ENCODE results near the gene PRR13.

PRR13 gene

GRCh38 chr12:53456654-53457366 is 15.3 kb downstream of the PRR13 start:
- H3K4me1 ChIP-seq (ENCODE audit: control insufficient read depth in 5 of 5, insufficient read depth in 5 of 5, low read length in 5 of 5) = peaks cover 10 to 22% (median 21%) of the 10 kb centered on the region in 5 donors
- peaks cover 39 to 79% (median 76%) of the 10 kb centered on the region in 5 donors for H3K36me3 ChIP-seq (ENCODE audit: control insufficient read depth in 5 of 5, insufficient read depth in 5 of 5, low read length in 5 of 5)
- H3K27me3 ChIP-seq (ENCODE audit: control insufficient read depth in 5 of 5, insufficient read depth in 4 of 5, low read length in 5 of 5) = no peaks in the 10 kb centered on the region

DNA sequence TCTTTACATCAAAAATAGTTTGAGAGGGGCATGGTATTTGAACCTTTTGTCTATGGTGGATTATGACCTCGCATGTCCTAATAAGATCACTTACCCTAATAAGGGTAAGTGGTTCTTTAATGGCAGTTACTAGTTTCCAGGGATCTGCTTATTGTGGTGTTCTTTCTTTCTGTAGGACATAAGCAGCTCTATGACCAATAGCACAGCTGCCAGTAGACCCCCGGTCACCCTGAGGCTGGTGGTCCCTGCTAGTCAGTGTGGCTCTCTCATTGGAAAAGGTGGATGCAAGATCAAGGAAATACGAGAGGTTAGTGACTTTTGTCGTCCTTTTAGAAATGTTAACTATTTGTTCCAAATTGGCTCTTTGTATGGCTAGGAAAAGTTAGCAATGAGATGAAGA is 17.6 kb downstream of the PRR13 start:
- Histone ChIP-seq H3K4me3 (ENCODE audit: low read depth in 1 of 5, low read length in 5 of 5) (no peak overlapping the region), H3K36me3 (ENCODE audit: control insufficient read depth in 5 of 5, insufficient read depth in 5 of 5, low read length in 5 of 5) (peaks cover 59 to 100% (median 99%) of the 10 kb centered on the region in 5 donors), H3K9me3 (ENCODE audit: control insufficient read depth in 5 of 5, low read length in 5 of 5) (no peaks in the 10 kb centered on the region), H3K4me1 (ENCODE audit: control insufficient read depth in 5 of 5, insufficient read depth in 5 of 5, low read length in 5 of 5) (peaks cover 2 to 8% (median 8%) of the 10 kb centered on the region in 5 donors), H3K27ac (ENCODE audit: low read depth, low read length) (no peak overlapping the region), H3K9ac (ENCODE audit: low read length in 5 of 5) (no peak overlapping the region), H3K27me3 (ENCODE audit: control insufficient read depth in 5 of 5, insufficient read depth in 4 of 5, low read length in 5 of 5) (no peaks in the 10 kb centered on the region)

More at GRCh38 chr12:53456654-53457366, 15.3 kb downstream of the PRR13 start:
- no peak overlapping the region for H3K27ac ChIP-seq (ENCODE audit: low read depth, low read length)
- no peak overlapping the region for H3K4me3 ChIP-seq (ENCODE audit: low read depth in 1 of 5, low read length in 5 of 5)
- H3K9me3 ChIP-seq (ENCODE audit: control insufficient read depth in 5 of 5, low read length in 5 of 5) = no peaks in the 10 kb centered on the region
- H3K9ac ChIP-seq (ENCODE audit: low read length in 5 of 5) = no peak overlapping the region

- H3K9me3 ChIP-seq (ENCODE audit: control insufficient read depth in 5 of 5, low read length in 5 of 5) = no peaks in the 10 kb centered on the region
- H3K27me3 ChIP-seq (ENCODE audit: control insufficient read depth in 5 of 5, insufficient read depth in 4 of 5, low read length in 5 of 5) = no peaks in the 10 kb centered on the region
- H3K4me3 ChIP-seq (ENCODE audit: low read depth in 1 of 5, low read length in 5 of 5) = no peak overlapping the region
- H3K36me3 ChIP-seq (ENCODE audit: control insufficient read depth in 5 of 5, insufficient read depth in 5 of 5, low read length in 5 of 5) = peaks cover 54 to 100% (median 100%) of the 10 kb centered on the region in 5 donors
- no peak overlapping the region for H3K9ac ChIP-seq (ENCODE audit: low read length in 5 of 5)
- no peak overlapping the region for H3K27ac ChIP-seq (ENCODE audit: low read depth, low read length)
- peaks cover 0 to 11% (median 3%) of the 10 kb centered on the region in 5 donors for H3K4me1 ChIP-seq (ENCODE audit: control insufficient read depth in 5 of 5, insufficient read depth in 5 of 5, low read length in 5 of 5)
Measured at GRCh38 chr12:53461059-53461458, 19.5 kb downstream of the PRR13 start.

- Histone ChIP-seq H3K9me3 (ENCODE audit: control insufficient read depth in 5 of 5, low read length in 5 of 5) (no peaks in the 10 kb centered on the region), H3K27me3 (ENCODE audit: control insufficient read depth in 5 of 5, insufficient read depth in 4 of 5, low read length in 5 of 5) (no peaks in the 10 kb centered on the region), H3K36me3 (ENCODE audit: control insufficient read depth in 5 of 5, insufficient read depth in 5 of 5, low read length in 5 of 5) (peaks cover 56 to 100% (median 100%) of the 10 kb centered on the region in 5 donors), H3K4me3 (ENCODE audit: low read depth in 1 of 5, low read length in 5 of 5) (no peak overlapping the region), H3K9ac (ENCODE audit: low read length in 5 of 5) (no peak overlapping the region), H3K4me1 (ENCODE audit: control insufficient read depth in 5 of 5, insufficient read depth in 5 of 5, low read length in 5 of 5) (peaks cover 0 to 14% (median 7%) of the 10 kb centered on the region in 5 donors), H3K27ac (ENCODE audit: low read depth, low read length) (no peak overlapping the region)
Measured at GRCh38 chr12:53461591-53461990, 20.1 kb downstream of the PRR13 start.

DNA sequence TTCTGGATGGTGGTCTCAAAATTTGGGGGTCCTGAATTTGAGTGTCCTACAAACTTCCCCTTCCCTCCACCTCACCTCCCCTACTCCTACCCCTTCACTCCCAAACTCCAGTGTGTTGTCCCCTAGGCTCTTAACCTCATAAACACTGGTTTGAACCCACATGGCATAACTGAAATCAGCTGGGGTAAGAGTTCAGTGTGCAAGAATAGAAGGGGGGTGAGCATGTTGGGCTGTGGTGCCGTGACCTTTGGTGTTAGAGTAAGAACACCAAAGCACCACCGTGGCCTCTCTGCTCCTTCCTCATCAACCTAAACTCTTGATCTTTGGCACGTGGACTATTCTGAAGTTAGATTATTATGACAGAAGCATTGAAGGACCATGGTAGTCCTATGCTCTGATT is 21.4 kb downstream of the PRR13 start:
- Histone ChIP-seq H3K9me3 (ENCODE audit: control insufficient read depth in 5 of 5, low read length in 5 of 5) (no peaks in the 10 kb centered on the region), H3K27ac (ENCODE audit: low read depth, low read length) (no peak overlapping the region), H3K4me1 (ENCODE audit: control insufficient read depth in 5 of 5, insufficient read depth in 5 of 5, low read length in 5 of 5) (peaks cover 0 to 19% (median 10%) of the 10 kb centered on the region in 5 donors), H3K9ac (ENCODE audit: low read length in 5 of 5) (no peak overlapping the region), H3K36me3 (ENCODE audit: control insufficient read depth in 5 of 5, insufficient read depth in 5 of 5, low read length in 5 of 5) (peaks cover 57 to 100% (median 100%) of the 10 kb centered on the region in 5 donors), H3K4me3 (ENCODE audit: low read depth in 1 of 5, low read length in 5 of 5) (no peak overlapping the region), H3K27me3 (ENCODE audit: control insufficient read depth in 5 of 5, insufficient read depth in 4 of 5, low read length in 5 of 5) (no peaks in the 10 kb centered on the region)

DNA sequence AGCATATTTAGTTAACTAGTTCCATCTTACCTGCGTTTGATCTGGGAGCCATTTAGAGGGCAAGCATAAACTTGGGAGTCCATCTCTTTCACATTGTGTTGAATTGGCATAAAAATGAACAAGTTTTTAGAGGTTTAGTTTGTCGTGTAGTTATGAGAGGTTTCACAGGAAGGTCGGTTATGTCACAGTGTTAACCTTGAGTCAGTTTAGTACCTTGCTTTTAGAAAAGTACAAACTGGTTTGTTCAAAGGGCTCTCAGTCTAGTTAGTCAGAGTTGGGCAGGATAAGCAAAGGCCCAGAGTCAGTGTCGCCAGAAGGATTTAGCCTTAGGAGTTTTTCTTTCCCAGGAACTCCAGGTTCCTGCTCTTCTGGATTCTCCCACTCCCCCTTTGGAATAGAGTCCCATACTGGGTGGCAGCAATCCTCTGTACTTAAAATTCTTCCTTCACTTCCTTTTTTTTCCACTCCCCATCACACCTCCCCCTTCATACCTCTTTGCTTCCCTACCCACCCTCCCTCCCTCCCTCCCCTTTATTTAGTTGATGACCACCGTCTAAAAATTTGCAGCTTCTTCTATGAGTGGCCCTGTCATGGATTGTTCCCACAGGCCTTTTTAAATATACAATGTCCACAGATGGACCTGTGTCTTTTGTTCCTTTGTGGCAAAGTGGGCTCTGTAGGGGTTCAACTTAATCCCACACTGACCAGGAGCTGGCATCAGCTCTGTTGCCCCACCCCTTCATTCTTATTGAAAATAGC is 22.4 kb downstream of the PRR13 start:
- Histone ChIP-seq H3K4me3 (ENCODE audit: low read depth in 1 of 5, low read length in 5 of 5) (no peak overlapping the region), H3K36me3 (ENCODE audit: control insufficient read depth in 5 of 5, insufficient read depth in 5 of 5, low read length in 5 of 5) (peaks cover 62 to 100% (median 100%) of the 10 kb centered on the region in 5 donors)

DNA sequence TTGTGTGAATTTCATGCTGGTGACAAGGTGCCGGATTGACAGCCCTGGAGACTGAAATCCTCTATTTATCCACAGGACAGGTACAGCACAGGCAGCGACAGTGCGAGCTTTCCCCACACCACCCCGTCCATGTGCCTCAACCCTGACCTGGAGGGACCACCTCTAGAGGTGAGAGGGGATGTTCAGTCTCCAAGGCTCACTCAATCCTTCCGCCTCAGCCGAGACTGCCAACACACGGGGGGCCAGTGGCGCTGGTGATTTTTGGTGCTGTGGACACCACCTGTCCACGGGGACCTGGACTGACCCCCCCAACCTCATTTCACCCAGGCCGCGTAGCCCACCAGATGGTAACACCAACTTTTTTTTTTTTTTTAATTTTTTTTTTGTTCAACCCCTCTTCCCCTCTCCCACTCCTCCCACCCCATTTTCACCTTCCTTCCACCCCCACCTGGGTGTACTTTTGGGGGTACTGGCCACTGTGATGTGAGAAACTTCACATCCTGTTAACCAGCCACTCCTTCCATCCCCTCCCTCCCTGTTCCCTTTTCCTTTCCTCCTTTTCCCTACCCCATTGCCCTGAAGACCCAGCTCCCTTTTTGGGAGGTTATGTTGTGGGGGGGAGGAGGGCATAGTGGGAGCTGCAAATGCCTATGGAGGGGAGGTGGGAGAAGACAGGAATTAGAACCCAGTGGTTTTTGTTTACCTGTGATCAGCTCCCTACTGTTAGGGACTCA is 23.3 kb downstream of the PRR13 start:
- H3K4me1 ChIP-seq (ENCODE audit: control insufficient read depth in 5 of 5, insufficient read depth in 5 of 5, low read length in 5 of 5) = peaks cover 0 to 19% (median 10%) of the 10 kb centered on the region in 5 donors
- H3K9me3 ChIP-seq (ENCODE audit: control insufficient read depth in 5 of 5, low read length in 5 of 5) = no peaks in the 10 kb centered on the region
- no peak overlapping the region for H3K27ac ChIP-seq (ENCODE audit: low read depth, low read length)
- no peaks in the 10 kb centered on the region for H3K27me3 ChIP-seq (ENCODE audit: control insufficient read depth in 5 of 5, insufficient read depth in 4 of 5, low read length in 5 of 5)
- H3K36me3 ChIP-seq (ENCODE audit: control insufficient read depth in 5 of 5, insufficient read depth in 5 of 5, low read length in 5 of 5) = peaks cover 61 to 100% (median 99%) of the 10 kb centered on the region in 5 donors
- H3K4me3 ChIP-seq (ENCODE audit: low read depth in 1 of 5, low read length in 5 of 5) = no peak overlapping the region
- peak overlapping the region in 2 of 5 donors; percentile 18 to 31 for H3K9ac ChIP-seq (ENCODE audit: low read length in 5 of 5)

More for the DNA sequence above, 22.4 kb downstream of the PRR13 start:
- Histone ChIP-seq H3K27ac (ENCODE audit: low read depth, low read length) (no peak overlapping the region), H3K9ac (ENCODE audit: low read length in 5 of 5) (no peak overlapping the region), H3K27me3 (ENCODE audit: control insufficient read depth in 5 of 5, insufficient read depth in 4 of 5, low read length in 5 of 5) (no peaks in the 10 kb centered on the region), H3K4me1 (ENCODE audit: control insufficient read depth in 5 of 5, insufficient read depth in 5 of 5, low read length in 5 of 5) (peaks cover 0 to 19% (median 10%) of the 10 kb centered on the region in 5 donors), H3K9me3 (ENCODE audit: control insufficient read depth in 5 of 5, low read length in 5 of 5) (no peaks in the 10 kb centered on the region)

DNA sequence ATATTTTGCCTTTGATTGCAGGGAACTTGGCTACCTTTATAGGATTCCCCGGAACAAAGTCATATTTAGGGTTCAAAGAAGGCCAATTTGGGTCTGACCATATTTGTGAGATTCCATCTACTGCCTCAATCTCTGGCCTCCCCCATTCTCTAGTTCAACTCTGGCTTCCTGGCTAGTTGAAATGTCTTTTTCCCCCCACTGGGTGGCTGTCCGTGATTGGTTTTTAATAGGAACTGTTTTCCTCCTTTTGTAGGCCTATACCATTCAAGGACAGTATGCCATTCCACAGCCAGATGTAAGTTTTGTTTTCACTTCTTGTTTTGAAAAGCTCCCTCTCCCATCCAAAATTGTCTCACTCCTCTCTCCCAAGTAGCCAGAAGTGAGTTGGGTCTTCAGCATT is 24.1 kb downstream of the PRR13 start:
- Histone ChIP-seq H3K27me3 (ENCODE audit: control insufficient read depth in 5 of 5, insufficient read depth in 4 of 5, low read length in 5 of 5) (no peaks in the 10 kb centered on the region), H3K9me3 (ENCODE audit: control insufficient read depth in 5 of 5, low read length in 5 of 5) (no peaks in the 10 kb centered on the region), H3K36me3 (ENCODE audit: control insufficient read depth in 5 of 5, insufficient read depth in 5 of 5, low read length in 5 of 5) (peaks cover 58 to 100% (median 99%) of the 10 kb centered on the region in 5 donors), H3K4me3 (ENCODE audit: low read depth in 1 of 5, low read length in 5 of 5) (no peak overlapping the region), H3K9ac (ENCODE audit: low read length in 5 of 5) (peak overlapping the region in 2 of 5 donors; percentile 16 to 31), H3K27ac (ENCODE audit: low read depth, low read length) (no peak overlapping the region), H3K4me1 (ENCODE audit: control insufficient read depth in 5 of 5, insufficient read depth in 5 of 5, low read length in 5 of 5) (peaks cover 0 to 19% (median 10%) of the 10 kb centered on the region in 5 donors)

DNA sequence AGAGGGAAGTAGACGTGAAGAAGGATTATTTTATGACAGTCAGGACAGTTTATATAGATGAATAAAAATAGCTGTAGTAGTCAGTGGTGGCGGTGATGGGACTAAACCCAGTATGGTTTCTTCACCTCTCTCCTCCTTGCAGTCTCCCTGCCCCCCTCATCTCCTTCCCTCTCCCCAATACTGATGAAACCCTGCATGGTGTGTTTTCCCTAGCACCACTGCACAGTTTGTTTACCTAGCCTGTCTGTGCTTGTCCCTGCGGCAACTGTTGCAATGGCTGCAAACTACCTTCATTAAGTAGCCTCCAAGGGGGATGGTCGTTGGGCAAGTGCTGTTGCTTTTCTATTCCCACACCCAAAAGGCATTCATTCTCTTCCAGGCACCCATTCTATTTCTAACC is 25.1 kb downstream of the PRR13 start:
- Histone ChIP-seq H3K4me1 (ENCODE audit: control insufficient read depth in 5 of 5, insufficient read depth in 5 of 5, low read length in 5 of 5) (peaks cover 0 to 19% (median 10%) of the 10 kb centered on the region in 5 donors), H3K27ac (ENCODE audit: low read depth, low read length) (no peak overlapping the region), H3K4me3 (ENCODE audit: low read depth in 1 of 5, low read length in 5 of 5) (no peak overlapping the region), H3K9ac (ENCODE audit: low read length in 5 of 5) (no peak overlapping the region), H3K27me3 (ENCODE audit: control insufficient read depth in 5 of 5, insufficient read depth in 4 of 5, low read length in 5 of 5) (no peaks in the 10 kb centered on the region), H3K9me3 (ENCODE audit: control insufficient read depth in 5 of 5, low read length in 5 of 5) (no peaks in the 10 kb centered on the region), H3K36me3 (ENCODE audit: control insufficient read depth in 5 of 5, insufficient read depth in 5 of 5, low read length in 5 of 5) (peaks cover 57 to 99% (median 97%) of the 10 kb centered on the region in 5 donors)
